Urinary bladder (tissue), 4 donors: Measurements from ENCODE around the gene RAB41. TPM values are rescaled to one million over a fixed set of nuclear protein-coding genes. Genes with fewer than 3 reads are reported as not detected.
"Not testable (repeated sequence)": the region's sequence is repeated elsewhere in the genome, so short reads cannot be mapped to it uniquely, and the experiment has no call there.

Experiments
- DNase-seq: peaks from one replicate; pipeline ENCODE4 v3.0.0-alpha.2; 2015; ENCODE audit errors: extremely low spot score
- H3K27ac ChIP-seq: one replicate; pipeline ENCODE4 v1.5.1; 2013; ENCODE audit warnings: low read depth, mild to moderate bottlenecking, moderate library complexity
- H3K36me3 ChIP-seq: one replicate; pipeline ENCODE4 v1.6.1; 2013; ENCODE audit warnings: mild to moderate bottlenecking, moderate library complexity; ENCODE audit not compliant: insufficient read depth
- H3K4me1 ChIP-seq: one replicate; pipeline ENCODE4 v1.6.1; 2013; ENCODE audit warnings: mild to moderate bottlenecking, moderate library complexity; ENCODE audit not compliant: insufficient read depth
- H3K4me3 ChIP-seq: one replicate; pipeline ENCODE4 v1.5.1; 2013; ENCODE audit warnings: low read depth, low read length
- WGBS: extraction: QIAGEN DNeasy Blood & Tissue Kit; methylation state at CpG from one replicate; pipeline ENCODE4 v1.1.7; 2013; 5-methylcytosine and 5-hydroxymethylcytosine counted together
- polyA plus RNA-seq: library from polyadenylated mRNA; stranded (reverse); fragments of 200-250 nt; gene quantifications from one replicate; pipeline ENCODE4 v1.2.3, GENCODE V29; 2013
- small RNA-seq: library from RNA; depleted of rRNA; stranded (forward); fragments of <200 nt; gene quantifications from one replicate; pipeline ENCODE3, GENCODE V24; 2014
- total RNA-seq: library from RNA; depleted of rRNA; stranded (reverse); fragments of >200 nt; gene quantifications from one replicate; pipeline ENCODE4 v1.2.3, GENCODE V29; 2014
- donor health status: healthy with polysubstance abuse.
- donor health status: healthy.

Gene RAB41
- total and polyA plus RNA-seq, 2 donors, result not detected

GRCh38 chrX:70323628-70324027 lies 41.7 kb downstream of the RAB41 start:
- H3K4me3 ChIP-seq, H3K4me1 ChIP-seq, DNase-seq, H3K27ac ChIP-seq, H3K36me3 ChIP-seq: not testable (repeated sequence)
- 96% methylated on average over 6 of the region's 6 CpGs for WGBS

GRCh38 chrX:70324326-70324725 lies 42.4 kb downstream of the RAB41 start:
- H3K27ac ChIP-seq, result no peak overlapping the region
- DNase-seq, result no peak
- H3K4me3 ChIP-seq, result no peak overlapping the region
- H3K4me1 ChIP-seq, result no peaks in the 10 kb centered on the region
- WGBS, result 92% methylated on average over 2 of the region's 2 CpGs
- H3K36me3 ChIP-seq, result no peaks in the 10 kb centered on the region

- H3K4me1 ChIP-seq, result no peaks in the 10 kb centered on the region
- 77% methylated on average over 1 of the region's 1 CpG for WGBS
- H3K4me3 ChIP-seq, result no peak overlapping the region
- DNase-seq, result no peak
- H3K36me3 ChIP-seq, result no peaks in the 10 kb centered on the region
- H3K27ac ChIP-seq, result no peak overlapping the region
These were observed 49.2 kb downstream of the RAB41 start for GRCh38 chrX:70331161-70331560.

GRCh38 chrX:70332600-70332999 lies 50.6 kb downstream of the RAB41 start:
- Histone ChIP-seq H3K36me3 (no peaks in the 10 kb centered on the region), H3K4me1 (no peaks in the 10 kb centered on the region), H3K4me3 (no peak overlapping the region), H3K27ac (no peak overlapping the region)
- WGBS, result 96% methylated on average over 1 of the region's 1 CpG
- DNase-seq, result no peak

Small RNA genes within 50 kb of the gene (small RNA-seq; reads per million reads assigned to genes)
- gene RNA5SP507, result not detected

Other genes with a start within 250 kb of the RAB41 start
- gene AWAT2, start 232.2 kb upstream of the RAB41 start, total RNA-seq, result not detected
- not detected for gene AWAT2, start 232.2 kb upstream of the RAB41 start, polyA plus RNA-seq
- gene OTUD6A, start 219.7 kb upstream of the RAB41 start, total RNA-seq, result not detected
- not detected for gene OTUD6A, start 219.7 kb upstream of the RAB41 start, polyA plus RNA-seq
- gene IGBP1, start 148.7 kb upstream of the RAB41 start, total RNA-seq, result 65.5 TPM
- 77.0 TPM for gene IGBP1, start 148.7 kb upstream of the RAB41 start, polyA plus RNA-seq
- not detected for gene DGAT2L6, start 104.7 kb upstream of the RAB41 start, total RNA-seq
- not detected for gene DGAT2L6, start 104.7 kb upstream of the RAB41 start, polyA plus RNA-seq
- gene AWAT1, start 47.5 kb upstream of the RAB41 start, total RNA-seq, result not detected
- not detected for gene AWAT1, start 47.5 kb upstream of the RAB41 start, polyA plus RNA-seq
- gene P2RY4, start 22.0 kb upstream of the RAB41 start, total RNA-seq, result 0.74 TPM
- 0.06 TPM for gene P2RY4, start 22.0 kb upstream of the RAB41 start, polyA plus RNA-seq
- gene ARR3, start 13.8 kb upstream of the RAB41 start, total RNA-seq, result not detected
- gene ARR3, start 13.8 kb upstream of the RAB41 start, polyA plus RNA-seq, result not detected
- gene PDZD11, start 7.8 kb downstream of the RAB41 start, total RNA-seq, result 27.1 TPM
- 41.8 TPM for gene PDZD11, start 7.8 kb downstream of the RAB41 start, polyA plus RNA-seq
- 7.2 TPM for gene KIF4A, start 7.9 kb downstream of the RAB41 start, total RNA-seq
- 0.20 TPM for gene KIF4A, start 7.9 kb downstream of the RAB41 start, polyA plus RNA-seq
- 0.21 TPM for gene GDPD2, start 141.1 kb downstream of the RAB41 start, total RNA-seq
- gene GDPD2, start 141.1 kb downstream of the RAB41 start, polyA plus RNA-seq, result 0.15 TPM
- 23.7 TPM for gene DLG3, start 162.7 kb downstream of the RAB41 start, total RNA-seq
- gene DLG3, start 162.7 kb downstream of the RAB41 start, polyA plus RNA-seq, result 14.0 TPM